Measurements from ENCODE around the gene DAG1.
A peak's percentile ranks its signal among the peaks of the same experiment; 100 is the strongest.

Gene DAG1

GRCh38 chr3:49552087-49552486 lies 82.0 kb downstream of the DAG1 start:
- Mint-ChIP-seq H3K4me3 (no peak overlapping the region), H3K4me1 (peaks cover 12% of the 10 kb centered on the region), H3K27me3 (peaks cover 70% of the 10 kb centered on the region), H3K36me3 (no peaks in the 10 kb centered on the region), H3K27ac (no peak overlapping the region), H3K9me3 (no peaks in the 10 kb centered on the region)
- ATAC-seq = no peak

GRCh38 chr3:49553324-49553691 lies 83.2 kb downstream of the DAG1 start:
- no peak overlapping the region for H3K27ac Mint-ChIP-seq
- peaks cover 83% of the 10 kb centered on the region for H3K27me3 Mint-ChIP-seq
- H3K4me1 Mint-ChIP-seq = peaks cover 12% of the 10 kb centered on the region
- H3K36me3 Mint-ChIP-seq = no peaks in the 10 kb centered on the region
- no peaks in the 10 kb centered on the region for H3K9me3 Mint-ChIP-seq
- no peak for ATAC-seq
- peak overlapping the region; percentile 20 for H3K4me3 Mint-ChIP-seq

DNA sequence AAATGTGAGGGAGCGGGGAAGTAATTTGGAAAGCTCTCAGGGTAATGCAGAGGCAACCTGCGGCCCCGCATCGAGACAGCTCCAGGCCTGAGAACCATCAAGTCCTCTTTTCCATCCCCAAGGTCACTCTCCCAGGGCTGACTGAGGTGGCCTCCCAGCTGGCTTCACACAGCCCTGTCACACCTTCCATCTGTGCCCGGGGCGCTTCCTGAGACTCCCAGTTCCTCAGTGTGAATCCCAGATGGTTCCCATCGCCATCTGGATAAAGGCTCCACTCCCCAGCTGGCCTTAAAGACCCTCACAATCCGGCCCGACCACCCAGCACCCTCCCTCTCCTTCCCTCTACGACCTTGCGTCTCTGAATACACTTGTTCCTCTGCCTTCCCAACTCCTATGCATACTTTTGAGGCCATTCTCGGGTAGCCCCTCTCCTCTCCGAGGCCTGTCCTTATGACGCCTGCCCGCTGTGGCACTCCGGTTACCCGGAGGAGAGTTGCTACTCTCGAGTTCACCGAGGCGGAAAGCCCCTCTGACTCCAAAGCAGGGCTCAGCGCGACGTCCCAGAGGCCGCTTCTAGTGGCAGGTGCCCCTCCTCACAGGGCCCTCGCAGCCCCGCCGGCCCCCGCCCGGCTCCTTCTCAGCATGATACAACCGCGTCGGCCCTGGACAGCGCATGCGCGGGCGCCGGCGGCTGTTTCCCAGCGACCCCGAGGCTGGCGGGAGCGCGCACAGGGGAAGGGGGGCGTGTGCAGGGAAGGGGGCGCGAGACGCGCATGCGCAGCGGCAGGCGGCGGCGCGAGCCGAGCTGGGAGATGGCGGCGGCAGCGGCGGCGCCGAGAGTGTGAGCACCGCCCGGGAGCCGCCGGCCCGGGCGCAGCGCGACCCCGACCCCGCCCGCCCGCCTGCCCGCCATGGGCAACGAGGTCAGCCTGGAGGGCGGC lies 83.9 kb downstream of the DAG1 start, which contains the start of gene BSN:
Gene BSN (plus strand): TSS at position 786 of the 941 bp plus-strand sequence. CDS start 126 bp downstream, at position 912.
- H3K36me3 Mint-ChIP-seq = no peaks in the 10 kb centered on the region
- H3K4me3 Mint-ChIP-seq = peak within 1 kb of the TSS; percentile 85
- H3K9me3 Mint-ChIP-seq = no peaks in the 10 kb centered on the region
- peaks cover 84% of the 10 kb centered on the region for H3K27me3 Mint-ChIP-seq
- peak within 1 kb of the TSS; percentile 13 for H3K27ac Mint-ChIP-seq
- H3K4me1 Mint-ChIP-seq = peaks cover 12% of the 10 kb centered on the region
- ATAC-seq = peak; percentile 90

GRCh38 chr3:49554633-49555265 lies 84.7 kb downstream of the DAG1 start:
- H3K27ac Mint-ChIP-seq = no peak overlapping the region
- H3K9me3 Mint-ChIP-seq = no peaks in the 10 kb centered on the region
- ATAC-seq = peak; percentile 80
- peaks cover 12% of the 10 kb centered on the region for H3K4me1 Mint-ChIP-seq
- H3K4me3 Mint-ChIP-seq = peak overlapping the region; percentile 48
- H3K27me3 Mint-ChIP-seq = peaks cover 86% of the 10 kb centered on the region
- H3K36me3 Mint-ChIP-seq = no peaks in the 10 kb centered on the region

- no peaks in the 10 kb centered on the region for H3K9me3 Mint-ChIP-seq
- no peaks in the 10 kb centered on the region for H3K36me3 Mint-ChIP-seq
- H3K27ac Mint-ChIP-seq = no peak overlapping the region
- peaks cover 12% of the 10 kb centered on the region for H3K4me1 Mint-ChIP-seq
- H3K27me3 Mint-ChIP-seq = peaks cover 83% of the 10 kb centered on the region
- no peak overlapping the region for H3K4me3 Mint-ChIP-seq
- no peak for ATAC-seq
Measured at GRCh38 chr3:49556500-49557275, 86.6 kb downstream of the DAG1 start.

GRCh38 chr3:49563040-49563578 lies 93.0 kb downstream of the DAG1 start:
- Mint-ChIP-seq H3K9me3 (no peaks in the 10 kb centered on the region), H3K4me3 (no peak overlapping the region), H3K27ac (no peak overlapping the region), H3K36me3 (no peaks in the 10 kb centered on the region), H3K27me3 (peaks cover 49% of the 10 kb centered on the region), H3K4me1 (no peaks in the 10 kb centered on the region)
- ATAC-seq = no peak

DNA sequence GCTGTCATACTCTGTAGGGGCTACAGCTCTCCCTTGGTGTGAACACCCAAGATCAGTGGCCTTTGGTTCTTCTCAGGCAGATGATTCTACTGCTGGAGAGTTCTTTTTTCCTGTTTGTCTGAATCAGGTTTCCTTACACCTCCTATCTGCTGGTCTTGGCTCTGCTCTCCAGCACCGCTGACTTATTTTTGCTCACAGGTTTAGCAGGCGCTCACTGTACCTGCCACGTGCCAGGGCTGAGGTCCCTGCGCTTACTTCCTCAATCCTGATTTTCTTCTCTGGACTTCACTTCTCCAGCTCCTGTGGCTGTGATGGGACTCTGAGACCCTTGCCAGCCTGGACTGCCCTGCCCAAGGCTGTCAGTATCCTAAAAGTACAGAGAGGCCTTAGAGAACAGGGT lies 93.7 kb downstream of the DAG1 start:
- no peak overlapping the region for H3K27ac Mint-ChIP-seq
- no peak overlapping the region for H3K4me3 Mint-ChIP-seq
- no peak for ATAC-seq
- no peaks in the 10 kb centered on the region for H3K9me3 Mint-ChIP-seq
- no peaks in the 10 kb centered on the region for H3K36me3 Mint-ChIP-seq
- H3K4me1 Mint-ChIP-seq = no peaks in the 10 kb centered on the region
- peaks cover 45% of the 10 kb centered on the region for H3K27me3 Mint-ChIP-seq

DNA sequence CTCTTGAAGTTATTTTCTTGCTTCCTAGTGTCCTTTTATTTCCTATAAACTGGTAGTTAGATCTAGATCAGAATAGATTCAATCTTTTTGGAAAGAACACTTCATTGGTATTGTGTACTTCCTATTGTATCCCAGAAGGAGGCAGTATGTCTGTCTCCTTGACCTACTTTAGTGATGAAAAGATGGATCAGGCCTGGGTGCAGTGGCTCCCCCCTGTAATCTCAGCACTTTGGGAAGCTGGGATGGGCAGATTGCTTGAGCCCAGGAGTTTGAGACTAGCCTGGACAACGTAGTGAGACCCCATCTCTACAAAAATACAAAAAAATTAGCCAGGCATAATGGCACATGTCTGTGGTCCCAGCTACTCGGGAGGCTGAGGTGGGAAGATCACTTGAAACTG lies 96.2 kb downstream of the DAG1 start:
- no peak for ATAC-seq

DNA sequence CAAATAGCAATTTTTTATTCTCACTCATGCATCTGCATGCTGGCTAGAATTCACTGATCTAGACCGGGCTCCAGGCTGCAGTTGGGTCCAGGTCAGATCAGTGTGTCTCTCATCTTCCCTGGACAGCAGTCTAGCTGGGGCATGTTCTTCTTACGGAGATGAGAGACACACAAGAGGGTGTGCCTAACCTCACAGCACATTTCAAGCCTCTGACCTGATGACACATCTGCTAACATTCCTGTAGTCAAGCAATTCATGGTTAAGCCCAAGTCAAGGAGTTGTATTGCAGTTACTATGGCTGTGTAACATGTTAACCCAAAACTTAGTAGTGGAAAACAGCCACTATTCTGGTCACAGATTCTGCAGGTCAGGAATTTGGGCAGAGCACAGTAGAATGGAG lies 97.3 kb downstream of the DAG1 start:
- no peak overlapping the region for H3K27ac Mint-ChIP-seq
- no peaks in the 10 kb centered on the region for H3K9me3 Mint-ChIP-seq
- H3K4me3 Mint-ChIP-seq = no peak overlapping the region
- no peak for ATAC-seq
- no peaks in the 10 kb centered on the region for H3K4me1 Mint-ChIP-seq
- H3K27me3 Mint-ChIP-seq = peaks cover 15% of the 10 kb centered on the region
- no peaks in the 10 kb centered on the region for H3K36me3 Mint-ChIP-seq

More for the DNA sequence above, 96.2 kb downstream of the DAG1 start:
- H3K9me3 Mint-ChIP-seq = no peaks in the 10 kb centered on the region
- peaks cover 23% of the 10 kb centered on the region for H3K27me3 Mint-ChIP-seq
- H3K4me3 Mint-ChIP-seq = no peak overlapping the region
- no peaks in the 10 kb centered on the region for H3K36me3 Mint-ChIP-seq
- H3K27ac Mint-ChIP-seq = no peak overlapping the region
- no peaks in the 10 kb centered on the region for H3K4me1 Mint-ChIP-seq

DNA sequence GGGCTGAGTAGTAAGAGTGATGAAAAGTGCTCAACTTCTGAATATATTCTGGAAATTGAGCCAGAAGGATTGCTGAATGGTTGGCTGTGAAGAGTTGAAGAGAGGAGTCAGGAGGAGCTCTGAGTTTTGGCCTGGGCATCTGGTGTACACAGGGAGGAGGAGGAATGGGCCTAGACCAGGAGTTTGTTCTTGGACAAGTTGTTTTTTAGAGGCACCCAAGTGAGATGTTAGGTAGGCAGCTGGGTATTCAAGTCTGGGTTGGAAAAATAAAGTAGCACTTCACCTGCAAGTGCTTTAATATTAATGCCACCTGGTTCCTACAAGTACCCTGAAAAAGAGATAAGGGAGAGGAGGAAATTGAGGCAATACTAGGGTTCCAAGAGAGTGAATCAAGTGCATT lies 98.9 kb downstream of the DAG1 start:
- no peaks in the 10 kb centered on the region for H3K36me3 Mint-ChIP-seq
- H3K4me3 Mint-ChIP-seq = no peak overlapping the region
- ATAC-seq = no peak
- H3K9me3 Mint-ChIP-seq = no peaks in the 10 kb centered on the region
- no peaks in the 10 kb centered on the region for H3K4me1 Mint-ChIP-seq
- peaks cover 4% of the 10 kb centered on the region for H3K27me3 Mint-ChIP-seq
- H3K27ac Mint-ChIP-seq = no peak overlapping the region

DNA sequence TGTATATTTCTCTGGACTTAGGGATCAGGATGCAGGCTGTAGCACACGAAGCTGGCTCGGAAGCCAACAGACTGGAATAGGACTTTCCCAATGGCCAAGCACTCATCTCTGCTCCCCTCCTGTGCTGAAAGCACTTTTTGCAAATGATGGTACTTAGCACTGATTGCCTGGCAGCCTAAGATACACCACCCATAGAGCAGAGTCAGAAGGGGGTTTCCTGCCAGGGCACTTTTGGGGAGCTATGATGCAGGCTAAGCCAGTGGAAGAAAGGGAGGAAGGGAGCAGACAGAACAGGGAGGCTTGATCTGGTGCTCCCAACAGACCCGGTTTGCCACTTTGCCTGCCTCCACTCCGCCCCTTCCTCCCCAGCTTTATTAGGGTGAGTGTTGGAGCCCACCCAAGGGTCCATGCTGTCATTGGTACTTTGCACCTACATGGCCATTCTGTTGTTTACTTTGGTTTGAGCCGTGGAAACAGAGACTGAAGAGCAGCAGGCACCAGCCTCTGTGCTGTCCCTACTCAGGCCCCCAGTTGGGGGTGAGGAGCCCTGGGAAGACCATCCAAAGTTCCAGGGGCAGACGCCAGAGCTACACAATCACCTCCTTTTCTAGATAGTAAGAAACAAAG lies 100.1 kb downstream of the DAG1 start:
- no peak for ATAC-seq
- Mint-ChIP-seq H3K9me3 (no peaks in the 10 kb centered on the region), H3K27ac (no peak overlapping the region), H3K4me3 (no peak overlapping the region), H3K4me1 (no peaks in the 10 kb centered on the region), H3K36me3 (no peaks in the 10 kb centered on the region), H3K27me3 (no peaks in the 10 kb centered on the region)

DNA sequence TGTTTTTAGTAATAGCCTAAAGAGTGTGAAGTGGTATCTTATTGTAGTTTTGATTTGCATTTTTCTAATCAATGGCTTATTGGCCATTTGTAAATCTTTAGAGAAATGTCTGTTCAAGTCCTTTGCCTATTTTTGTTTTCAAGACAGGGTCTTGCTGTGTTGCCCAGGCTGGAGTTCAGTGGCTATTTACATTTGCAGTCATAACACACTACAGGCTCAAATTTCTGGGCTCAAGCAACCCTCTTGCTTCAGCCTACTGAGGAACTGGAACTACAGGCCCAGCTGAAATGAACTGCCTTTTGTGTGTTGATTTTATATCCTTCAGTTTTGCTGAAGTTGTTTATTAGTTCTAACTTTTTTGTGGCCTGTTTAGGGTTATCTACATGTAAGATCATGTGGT lies 112.1 kb downstream of the DAG1 start:
- Mint-ChIP-seq H3K9me3 (no peaks in the 10 kb centered on the region), H3K4me1 (peaks cover 2% of the 10 kb centered on the region)
- no peak for ATAC-seq

More for the DNA sequence above, 112.1 kb downstream of the DAG1 start:
- Mint-ChIP-seq H3K27ac (no peak overlapping the region), H3K36me3 (no peaks in the 10 kb centered on the region), H3K27me3 (peaks cover 21% of the 10 kb centered on the region), H3K4me3 (no peak overlapping the region)

Data from stimulated activated memory B cell treated with anti-CD40 and anti-IgM and Interleukin-4, amounts not matched to agents 10 μg/mL and 1 μg/mL and 100 μg/mL, for 72 hours (primary cell).